B cell (primary cell): ENCODE results near the gene CFAP157. TPM values are rescaled to one million over a fixed set of nuclear protein-coding genes. Genes with fewer than 3 reads are reported as not detected.

ENCODE experiments used
- ATAC-seq: fragments of 200-7000 bp; cut with Tn5 transposase; one replicate; pipeline ENCODE4 v1.10.0; 2021; ENCODE audit warnings: low read depth, mild to moderate bottlenecking, moderate number of reproducible peaks, moderate library complexity
- CTCF ChIA-PET: fragments of 350-600 bp; sonication (Branson Sonifier 250); formaldehyde crosslinking; loops from one replicate; lab custom pipeline; 2021; ENCODE audit warnings: antibody characterized with exemption, inconsistent platforms; lab: Charles Lee
- POLR2A ChIA-PET: fragments of 350-600 bp; sonication (Branson Sonifier 250); formaldehyde crosslinking; loops from one replicate; lab custom pipeline; 2021; ENCODE audit warnings: antibody characterized with exemption; lab: Charles Lee
- DNase-seq: peaks from one replicate; pipeline ENCODE4 v3.0.0; 2013
- H2AFZ ChIP-seq: 2 replicates; pipeline ENCODE4 v1.6.1; 2012; ENCODE audit warnings: mild to moderate bottlenecking, low read depth, low read length; ENCODE audit not compliant: insufficient read depth, poor library complexity, severe bottlenecking
- H3K27ac ChIP-seq, 2 donors: 1 replicate in 1 of 2; 2 replicates in 1 of 2; pipeline ENCODE4 v1.5.1; 2012 to 2013; ENCODE audit warnings: low read length in 2 of 2, mild to moderate bottlenecking in 2 of 2, moderate library complexity in 1 of 2
- H3K27me3 ChIP-seq, 4 experiments: fragments of 200-600 bp in 1 of 4; sonication (generic) in 1 of 4; replicated peaks in 1 of 4; 1 replicate in 2 of 4; 2 replicates in 2 of 4; pipeline versions ENCODE4 v1.6.1 to v1.7.0; 2013 to 2016; ENCODE audit warnings: low read length in 3 of 4, mild to moderate bottlenecking in 2 of 4, mixed read lengths in 1 of 4, moderate library complexity in 1 of 4; ENCODE audit not compliant: insufficient read depth in 4 of 4, control insufficient read depth in 3 of 4; ENCODE audit errors: control extremely low read depth in 1 of 4
- H3K36me3 ChIP-seq, 2 experiments: replicated peaks in 1 of 2; 1 replicate in 1 of 2; 2 replicates in 1 of 2; pipeline versions ENCODE4 v1.6.1 to v1.7.1; 2013; ENCODE audit warnings: low read length in 1 of 2; ENCODE audit not compliant: insufficient read depth in 2 of 2, control insufficient read depth in 1 of 2; ENCODE audit errors: control extremely low read depth in 1 of 2, extremely low read depth in 1 of 2
- H3K4me1 ChIP-seq, 2 donors: fragments of 200-600 bp in 1 of 2; sonication (generic) in 1 of 2; 1 replicate in 1 of 2; 2 replicates in 1 of 2; pipeline versions ENCODE4 v1.5.1 to v1.6.1; 2013 to 2017; ENCODE audit warnings: low read length in 2 of 2; ENCODE audit not compliant: control insufficient read depth in 2 of 2, insufficient read depth in 2 of 2
- H3K4me2 ChIP-seq: replicated peaks from 2 replicates; pipeline ENCODE3; 2012; ENCODE audit warnings: mild to moderate bottlenecking, low read depth, low read length; ENCODE audit not compliant: poor library complexity, severe bottlenecking
- H3K4me3 ChIP-seq, 5 experiments: fragments of 200-600 bp in 1 of 5; sonication (generic) in 1 of 5; 1 replicate in 3 of 5; 2 replicates in 2 of 5; pipeline versions ENCODE4 v1.5.1 to v1.7.0; 2011 to 2016; ENCODE audit warnings: low read length in 4 of 5, mild to moderate bottlenecking in 4 of 5, low read depth in 2 of 5, control low read depth in 1 of 5, moderate library complexity in 1 of 5; ENCODE audit not compliant: insufficient read depth in 1 of 5; ENCODE audit errors: control extremely low read depth in 1 of 5, extremely low read depth in 1 of 5
- H3K79me2 ChIP-seq: fragments of 200-600 bp; sonication (generic); one replicate; pipeline ENCODE4 v1.6.0; 2016; ENCODE audit warnings: low read length; ENCODE audit not compliant: control insufficient read depth, insufficient read depth
- H3K9ac ChIP-seq: fragments of 200-600 bp; sonication (generic); 2 replicates; pipeline ENCODE4 v1.6.1; 2017; ENCODE audit warnings: mild to moderate bottlenecking, low read length, moderate library complexity
- H3K9me3 ChIP-seq, 3 donors: one replicate each; pipeline versions ENCODE4 v1.6.1 to v1.7.1; 2013; ENCODE audit warnings: low read length in 2 of 3; ENCODE audit not compliant: control insufficient read depth in 2 of 3, insufficient read depth in 1 of 3; ENCODE audit errors: control extremely low read depth in 1 of 3
- H4K20me1 ChIP-seq: 2 replicates; pipeline ENCODE4 v1.6.0; 2012; ENCODE audit warnings: mild to moderate bottlenecking, low read length; ENCODE audit not compliant: insufficient read depth, control insufficient read depth, poor library complexity, severe bottlenecking
- H3K27ac Mint-ChIP-seq: one replicate; pipeline ENCODE4 v1.8.0; 2021; ENCODE audit warnings: mixed read lengths
- H3K27me3 Mint-ChIP-seq: one replicate; pipeline ENCODE4 v1.8.0; 2021; ENCODE audit warnings: mixed read lengths
- H3K4me1 Mint-ChIP-seq: one replicate; pipeline ENCODE4 v1.8.0; 2021; ENCODE audit warnings: mixed read lengths
- H3K4me3 Mint-ChIP-seq: one replicate; pipeline ENCODE4 v1.8.0; 2021; ENCODE audit warnings: mixed read lengths
- H3K9me3 Mint-ChIP-seq: one replicate; pipeline ENCODE4 v1.8.0; 2022; ENCODE audit warnings: mixed read lengths; ENCODE audit not compliant: insufficient read depth
- CTCF ChIP-seq: fragments of 200-600 bp; IDR thresholded peaks from one replicate; pipeline ENCODE4 v1.8.0; 2022; ENCODE audit warnings: antibody characterized with exemption, mild to moderate bottlenecking
- EZH2 ChIP-seq: IDR thresholded peaks from 2 replicates; pipeline ENCODE4 v1.6.1; 2012; ENCODE audit warnings: borderline replicate concordance, low read depth, mild to moderate bottlenecking, moderate library complexity, low read length; ENCODE audit not compliant: insufficient read depth, poor library complexity, severe bottlenecking
- WGBS: methylation state at CpG from one replicate; pipeline ENCODE4 v1.1.5; 2013; ENCODE audit warnings: missing lambda C conversion rate; ENCODE audit not compliant: insufficient coverage; 5-methylcytosine and 5-hydroxymethylcytosine counted together
- intact Hi-C: fragments of 100-400 bp; cut with micrococcal nuclease; formaldehyde crosslinking; loops from one replicate; pipeline ENCODE4 v1.10.0; 2022
- polyA plus RNA-seq: library from polyadenylated mRNA; depleted of rRNA; stranded (reverse); fragments of >200 nt; gene quantifications from 2 replicates; pipeline ENCODE4 v1.2.3, GENCODE V29; 2012
- total RNA-seq, 2 donors: library from RNA; stranded (reverse); fragments of 120-200 nt in 1 of 2; gene quantifications; 1 replicate in 1 of 2; 2 replicates in 1 of 2; pipeline versions ENCODE4 v1.2.3 to v1.2.4, GENCODE V29; 2013 to 2022

The CFAP157 gene
- total and polyA plus RNA-seq, 2 donors (not counting 1 experiment from before 2014, with no cell fraction given), result 0.03 TPM; not detected in 1

GRCh38 chr9:127723013-127723412 lies 16.2 kb downstream of the CFAP157 start:
- H4K20me1 ChIP-seq, result no peaks in the 10 kb centered on the region
- Mint-ChIP-seq H3K9me3 (no peaks in the 10 kb centered on the region), H3K27me3 (no peaks in the 10 kb centered on the region), H3K27ac (no peak overlapping the region), H3K4me3 (no peak overlapping the region), H3K4me1 (peaks cover 5% of the 10 kb centered on the region)
- ATAC-seq (no peak), DNase-seq (no peak)
- H3K4me1 ChIP-seq, result no peaks in the 10 kb centered on the region
- no peak for TF ChIP-seq EZH2
- TF ChIP-seq CTCF, result no peak
- no peak overlapping the region for H3K9ac ChIP-seq
- WGBS, result 88% methylated on average over 12 of the region's 13 CpGs
- no peak overlapping the region for H3K27ac ChIP-seq
- ChIA-PET POLR2A (no interaction called here), CTCF (no interaction called here)
- no peaks in the 10 kb centered on the region for H3K9me3 ChIP-seq
- H3K4me2 ChIP-seq, result no peak overlapping the region
- no peak overlapping the region for H3K4me3 ChIP-seq
- H3K79me2 ChIP-seq, result no peaks in the 10 kb centered on the region
- H2AFZ ChIP-seq, result no peak overlapping the region
- no peaks in the 10 kb centered on the region for H3K27me3 ChIP-seq
- intact Hi-C loops, result no loop called here
- H3K36me3 ChIP-seq, result no peaks in the 10 kb centered on the region

- DNase-seq, result no peak
- H3K27ac Mint-ChIP-seq, result no peak overlapping the region
- POLR2A ChIA-PET, result no interaction called here
Observed at GRCh38 chr9:127723444-127723843, 16.7 kb downstream of the CFAP157 start.

More at GRCh38 chr9:127723444-127723843, 16.7 kb downstream of the CFAP157 start:
- Mint-ChIP-seq H3K27me3 (no peaks in the 10 kb centered on the region), H3K9me3 (no peaks in the 10 kb centered on the region), H3K4me1 (peaks cover 5% of the 10 kb centered on the region), H3K4me3 (no peak overlapping the region)
- no peak for TF ChIP-seq CTCF
- no peak for TF ChIP-seq EZH2
- Histone ChIP-seq H4K20me1 (no peaks in the 10 kb centered on the region), H3K27me3 (no peaks in the 10 kb centered on the region), H3K9me3 (no peaks in the 10 kb centered on the region), H3K4me2 (no peak overlapping the region), H3K79me2 (no peaks in the 10 kb centered on the region), H3K27ac (no peak overlapping the region), H3K4me1 (no peaks in the 10 kb centered on the region), H3K36me3 (no peaks in the 10 kb centered on the region), H3K4me3 (no peak overlapping the region), H3K9ac (no peak overlapping the region), H2AFZ (no peak overlapping the region)
- ATAC-seq, result no peak
- 77% methylated on average over 5 of the region's 5 CpGs for WGBS
- intact Hi-C loops, result no loop called here
- CTCF ChIA-PET, result no interaction called here
